Karpas-422 (cell line): ENCODE measurements around the gene LRRC34. TPM values are rescaled to one million over a fixed set of nuclear protein-coding genes. Genes with fewer than 3 reads are reported as not detected.
A peak's percentile ranks its signal among the peaks of the same experiment; 100 is the strongest.

ENCODE experiments used
- DNase-seq: peaks from one replicate; pipeline ENCODE4 v3.0.0-alpha.2; 2015
- H2AFZ ChIP-seq: fragments of 200-600 bp; sonication (generic); 2 replicates; pipeline ENCODE4 v1.6.1; 2014; ENCODE audit warnings: antibody characterized with exemption, low read length, mixed read lengths
- H3K27ac ChIP-seq: fragments of 200-600 bp; sonication (generic); 2 replicates; pipeline ENCODE4 v1.5.1; 2014; ENCODE audit warnings: mild to moderate bottlenecking, low read length, moderate library complexity
- H3K27me3 ChIP-seq: fragments of 200-600 bp; sonication (generic); 2 replicates; pipeline ENCODE4 v1.6.1; 2014; ENCODE audit warnings: low read length, mixed read lengths
- H3K36me3 ChIP-seq: fragments of 200-600 bp; sonication (generic); 2 replicates; pipeline ENCODE4 v1.6.1; 2014; ENCODE audit warnings: low read length, mixed read lengths; ENCODE audit not compliant: insufficient read depth
- H3K4me1 ChIP-seq: fragments of 200-600 bp; sonication (generic); 2 replicates; pipeline ENCODE4 v1.6.1; 2014; ENCODE audit warnings: mild to moderate bottlenecking, low read length, mixed read lengths
- H3K4me2 ChIP-seq: fragments of 200-600 bp; sonication (generic); 2 replicates; pipeline ENCODE4 v1.6.1; 2014; ENCODE audit warnings: low read length, low read depth, mild to moderate bottlenecking; ENCODE audit not compliant: poor library complexity, severe bottlenecking
- H3K4me3 ChIP-seq: fragments of 200-600 bp; sonication (generic); 2 replicates; pipeline ENCODE4 v1.5.1; 2014; ENCODE audit warnings: mild to moderate bottlenecking, antibody characterized with exemption, low read length, mixed read lengths
- H3K79me2 ChIP-seq: fragments of 200-600 bp; sonication (generic); 2 replicates; pipeline ENCODE4 v1.6.1; 2014; ENCODE audit warnings: mild to moderate bottlenecking, low read length, mixed read lengths
- H3K9ac ChIP-seq: fragments of 200-600 bp; sonication (generic); 2 replicates; pipeline ENCODE4 v1.6.0; 2014; ENCODE audit warnings: low read length
- H3K9me2 ChIP-seq: fragments of 200-600 bp; sonication (generic), shearing (Covaris generic); replicated peaks from 2 replicates; pipeline ENCODE4 v1.6.0; 2014; ENCODE audit warnings: mild to moderate bottlenecking, low read length, moderate library complexity; ENCODE audit not compliant: insufficient read depth
- H3K9me3 ChIP-seq: fragments of 300-700, 200-600 bp; sonication (generic); 2 replicates; pipeline ENCODE4 v1.6.1; 2014; ENCODE audit warnings: low read length, mixed read lengths
- H4K20me1 ChIP-seq: fragments of 200-600 bp; sonication (generic); 2 replicates; pipeline ENCODE4 v1.6.1; 2014; ENCODE audit warnings: mild to moderate bottlenecking, antibody characterized with exemption, low read length, low read depth; ENCODE audit not compliant: insufficient read depth
- total RNA-seq: library from RNA; depleted of rRNA; stranded (reverse); fragments of >200 nt; shearing (Covaris generic); gene quantifications from 2 replicates; pipeline ENCODE4 v1.2.3, GENCODE V29; 2014; ENCODE audit warnings: low replicate concordance

LRRC34 gene
- total RNA-seq, 1 experiment from 2014 or later, result 10.0 TPM

- Histone ChIP-seq H3K9me2 (no peaks in the 10 kb centered on the region), H3K4me3 (no peak overlapping the region), H3K4me2 (no peak overlapping the region), H3K9me3 (no peaks in the 10 kb centered on the region), H3K27ac (no peak overlapping the region), H3K79me2 (no peaks in the 10 kb centered on the region), H4K20me1 (no peaks in the 10 kb centered on the region), H3K36me3 (no peaks in the 10 kb centered on the region), H2AFZ (no peak overlapping the region), H3K4me1 (no peaks in the 10 kb centered on the region), H3K27me3 (no peaks in the 10 kb centered on the region), H3K9ac (no peak overlapping the region)
- no peak for DNase-seq
These were observed 12.6 kb upstream of the LRRC34 start for GRCh38 chr3:169825316-169825715.

- Histone ChIP-seq H3K27ac (no peak overlapping the region), H3K4me1 (no peaks in the 10 kb centered on the region), H3K9me3 (no peaks in the 10 kb centered on the region), H4K20me1 (no peaks in the 10 kb centered on the region), H3K9ac (no peak overlapping the region), H3K9me2 (no peaks in the 10 kb centered on the region), H3K4me2 (no peak overlapping the region), H3K4me3 (no peak overlapping the region), H2AFZ (no peak overlapping the region), H3K79me2 (no peaks in the 10 kb centered on the region), H3K36me3 (no peaks in the 10 kb centered on the region), H3K27me3 (no peaks in the 10 kb centered on the region)
- no peak for DNase-seq
These were observed 10.3 kb upstream of the LRRC34 start for GRCh38 chr3:169822983-169823382.

- H2AFZ ChIP-seq, result no peak overlapping the region
- H3K4me3 ChIP-seq, result no peak overlapping the region
- no peak for DNase-seq
- H3K79me2 ChIP-seq, result no peaks in the 10 kb centered on the region
- no peak overlapping the region for H3K9ac ChIP-seq
- no peak overlapping the region for H3K4me2 ChIP-seq
- no peaks in the 10 kb centered on the region for H3K9me2 ChIP-seq
- H3K4me1 ChIP-seq, result no peaks in the 10 kb centered on the region
- no peaks in the 10 kb centered on the region for H3K9me3 ChIP-seq
- H3K36me3 ChIP-seq, result no peaks in the 10 kb centered on the region
- no peak overlapping the region for H3K27ac ChIP-seq
- H4K20me1 ChIP-seq, result no peaks in the 10 kb centered on the region
- H3K27me3 ChIP-seq, result no peaks in the 10 kb centered on the region
These were observed 9.8 kb upstream of the LRRC34 start for GRCh38 chr3:169822540-169822939.

- Histone ChIP-seq H3K9me3 (no peaks in the 10 kb centered on the region), H3K4me2 (no peak overlapping the region), H3K4me1 (no peaks in the 10 kb centered on the region), H2AFZ (no peak overlapping the region), H3K27me3 (no peaks in the 10 kb centered on the region), H3K27ac (no peak overlapping the region), H3K36me3 (no peaks in the 10 kb centered on the region), H3K79me2 (no peaks in the 10 kb centered on the region), H3K9ac (no peak overlapping the region), H3K9me2 (no peaks in the 10 kb centered on the region), H3K4me3 (no peak overlapping the region), H4K20me1 (no peaks in the 10 kb centered on the region)
- DNase-seq, result no peak
These were observed 9.4 kb upstream of the LRRC34 start for GRCh38 chr3:169822091-169822490.

- H3K36me3 ChIP-seq, result no peaks in the 10 kb centered on the region
These were observed 5.6 kb upstream of the LRRC34 start for GRCh38 chr3:169818316-169818715.

GRCh38 chr3:169815590-169816150, 3.0 kb upstream of the LRRC34 start:
- Histone ChIP-seq H3K9me3 (peaks cover 6% of the 10 kb centered on the region), H3K79me2 (peaks cover 9% of the 10 kb centered on the region; the same call in 1 of the 2 replicates), H3K9ac (no peak overlapping the region), H2AFZ (no peak overlapping the region), H3K27me3 (no peaks in the 10 kb centered on the region), H3K4me3 (no peak overlapping the region), H3K4me2 (no peak overlapping the region), H4K20me1 (no peaks in the 10 kb centered on the region), H3K4me1 (peaks cover 30% of the 10 kb centered on the region), H3K27ac (no peak overlapping the region), H3K9me2 (no peaks in the 10 kb centered on the region), H3K36me3 (no peaks in the 10 kb centered on the region)
- DNase-seq, result no peak

More at GRCh38 chr3:169818316-169818715, 5.6 kb upstream of the LRRC34 start:
- Histone ChIP-seq H3K4me3 (no peak overlapping the region), H2AFZ (no peak overlapping the region; the same call in 1 of the 2 replicates), H3K4me1 (peaks cover 10% of the 10 kb centered on the region), H3K9me3 (peaks cover 6% of the 10 kb centered on the region), H3K79me2 (no peaks in the 10 kb centered on the region), H3K4me2 (no peak overlapping the region), H3K27ac (no peak overlapping the region), H3K27me3 (no peaks in the 10 kb centered on the region), H4K20me1 (no peaks in the 10 kb centered on the region), H3K9ac (no peak overlapping the region), H3K9me2 (no peaks in the 10 kb centered on the region)
- DNase-seq, result no peak

GRCh38 chr3:169813757-169814517, 1.2 kb upstream of the LRRC34 start:
- no peaks in the 10 kb centered on the region for H3K9me2 ChIP-seq
- H3K36me3 ChIP-seq, result no peaks in the 10 kb centered on the region
- peak overlapping the region; percentile 84 for H3K4me2 ChIP-seq
- peak overlapping the region; percentile 89 for H3K9ac ChIP-seq
- no peak overlapping the region for H3K27ac ChIP-seq
- peaks cover 9% of the 10 kb centered on the region; the same call in 1 of the 2 replicates for H3K79me2 ChIP-seq
- DNase-seq, result peak; percentile 95
- H2AFZ ChIP-seq, result peak overlapping the region; percentile 96
- H3K27me3 ChIP-seq, result no peaks in the 10 kb centered on the region
- peaks cover 41% of the 10 kb centered on the region for H3K4me1 ChIP-seq
- H3K4me3 ChIP-seq, result peak overlapping the region; percentile 81
- H4K20me1 ChIP-seq, result no peaks in the 10 kb centered on the region
- peaks cover 6% of the 10 kb centered on the region for H3K9me3 ChIP-seq

- Histone ChIP-seq H3K9ac (peak overlapping the region; percentile 89), H3K27me3 (no peaks in the 10 kb centered on the region), H2AFZ (peak overlapping the region; percentile 96), H3K36me3 (no peaks in the 10 kb centered on the region), H3K4me3 (peak overlapping the region; percentile 81), H3K9me2 (no peaks in the 10 kb centered on the region), H4K20me1 (no peaks in the 10 kb centered on the region), H3K27ac (peak overlapping the region; percentile 73), H3K4me2 (peak overlapping the region; percentile 84), H3K79me2 (peaks cover 9% of the 10 kb centered on the region; the same call in 1 of the 2 replicates), H3K9me3 (peaks cover 6% of the 10 kb centered on the region), H3K4me1 (peaks cover 43% of the 10 kb centered on the region)
- peak; percentile 57 for DNase-seq
These were observed 574 bp upstream of the LRRC34 start for GRCh38 chr3:169813278-169813677.
